Measurements from ENCODE around the gene EPHA3.

The EPHA3 gene

DNA sequence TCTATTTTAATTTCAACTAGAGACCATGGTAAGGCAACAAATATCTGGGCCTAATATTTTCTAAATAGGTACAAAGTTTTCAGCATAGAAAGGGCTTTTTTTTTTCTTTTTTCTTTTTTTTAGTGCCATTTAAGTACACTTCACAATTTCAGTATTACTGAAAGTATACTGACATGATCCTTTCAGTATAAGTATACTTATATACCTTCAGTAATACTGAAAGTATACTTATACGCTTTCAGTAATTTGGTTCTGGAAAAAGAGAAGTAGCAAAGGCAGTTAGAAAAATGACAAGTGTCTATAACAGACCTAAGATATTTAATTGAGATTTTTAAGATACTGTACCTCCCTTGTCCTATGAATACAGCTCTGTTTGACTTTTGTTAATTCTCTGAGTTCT lies 339.2 kb downstream of the EPHA3 start:
- no peak overlapping the region for H3K4me2 ChIP-seq (ENCODE audit: insufficient read depth, low read length, poor library complexity, severe bottlenecking)
- no peak overlapping the region for H3K23ac ChIP-seq (ENCODE audit: low read depth, low read length, poor library complexity)
- no CpG with 5 or more reads among the region's 1 CpG for WGBS, 2 donors (ENCODE audit: extremely low coverage in 2 of 2, insufficient read length in 2 of 2, insufficient replicate concordance in 1 of 2)
- no peak overlapping the region for H4K8ac ChIP-seq (ENCODE audit: low read depth, low read length)
- no peak overlapping the region for H3K4ac ChIP-seq (ENCODE audit: low read length)
- no peaks in the 10 kb centered on the region for H3K4me1 ChIP-seq (ENCODE audit: control insufficient read depth in 2 of 2, insufficient read depth in 1 of 2, low read depth in 1 of 2, low read length in 2 of 2)
- DNase-seq (ENCODE audit: low spot score), result no peak
- no peaks in the 10 kb centered on the region for H3K27me3 ChIP-seq (ENCODE audit: control insufficient read depth in 3 of 3, insufficient read depth in 3 of 3, low read depth in 1 of 3, low read length in 3 of 3)
- no peak overlapping the region for H2BK5ac ChIP-seq (ENCODE audit: low read length)
- H4K91ac ChIP-seq (ENCODE audit: low read depth, low read length, poor library complexity), result no peak overlapping the region
- H3K36me3 ChIP-seq (replicated peaks in 1 of 2; ENCODE audit: control insufficient read depth in 2 of 2, insufficient read depth in 2 of 2, low read length in 2 of 2), result no peaks in the 10 kb centered on the region
- H2AK5ac ChIP-seq (ENCODE audit: low read depth, low read length), result no peak overlapping the region
- H3K9me3 ChIP-seq (replicated peaks in 1 of 2; ENCODE audit: control insufficient read depth in 2 of 2, insufficient read depth in 1 of 2, low read depth in 1 of 2, low read length in 2 of 2), result no peaks in the 10 kb centered on the region
- no peak overlapping the region for H3K27ac ChIP-seq (replicated peaks; ENCODE audit: low read length)
- no peak overlapping the region for H3K14ac ChIP-seq (ENCODE audit: low read length)
- H2BK12ac ChIP-seq (ENCODE audit: low read length), result no peak overlapping the region
- no peak overlapping the region for H3K4me3 ChIP-seq (ENCODE audit: low read length in 2 of 2)
- H3K79me1 ChIP-seq (ENCODE audit: low read depth, low read length), result no peaks in the 10 kb centered on the region
- no peak overlapping the region for H3K9ac ChIP-seq (ENCODE audit: low read depth, low read length, poor library complexity)
- no peak overlapping the region for H2AFZ ChIP-seq (ENCODE audit: low read length)
- no peak overlapping the region for H3K18ac ChIP-seq (ENCODE audit: low read length)
- H2BK120ac ChIP-seq (ENCODE audit: low read depth, low read length), result no peak overlapping the region
- H2BK15ac ChIP-seq (ENCODE audit: low read length), result no peak overlapping the region

DNA sequence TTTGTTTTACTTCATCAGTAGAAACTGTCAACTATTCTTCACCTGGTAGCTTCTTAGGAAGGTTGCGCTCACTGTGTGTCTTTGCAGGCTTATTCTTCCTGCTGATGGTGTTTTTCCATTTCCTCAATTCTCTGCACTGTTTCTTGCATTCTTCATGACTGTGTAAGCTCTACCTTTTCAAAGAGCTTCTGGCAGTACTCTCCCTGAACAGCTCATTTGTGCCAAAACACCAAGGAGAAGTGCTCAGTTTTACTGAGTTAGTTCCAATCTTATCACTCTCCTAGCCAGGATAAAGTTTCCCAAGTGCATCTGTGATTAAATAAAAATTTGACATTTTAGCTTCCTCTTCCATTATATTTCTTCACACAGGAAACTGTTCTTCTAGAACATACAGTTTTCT lies 339.8 kb downstream of the EPHA3 start:
- no peak overlapping the region for H3K27ac ChIP-seq (replicated peaks; ENCODE audit: low read length)
- no peaks in the 10 kb centered on the region for H3K9me3 ChIP-seq (replicated peaks in 1 of 2; ENCODE audit: control insufficient read depth in 2 of 2, insufficient read depth in 1 of 2, low read depth in 1 of 2, low read length in 2 of 2)
- no peak overlapping the region for H3K14ac ChIP-seq (ENCODE audit: low read length)
- H4K8ac ChIP-seq (ENCODE audit: low read depth, low read length), result no peak overlapping the region
- no peak overlapping the region for H3K9ac ChIP-seq (ENCODE audit: low read depth, low read length, poor library complexity)
- H3K4me1 ChIP-seq (ENCODE audit: control insufficient read depth in 2 of 2, insufficient read depth in 1 of 2, low read depth in 1 of 2, low read length in 2 of 2), result no peaks in the 10 kb centered on the region
- no peak overlapping the region for H2BK120ac ChIP-seq (ENCODE audit: low read depth, low read length)
- no CpG with 5 or more reads among the region's 1 CpG for WGBS, 2 donors (ENCODE audit: extremely low coverage in 2 of 2, insufficient read length in 2 of 2, insufficient replicate concordance in 1 of 2)
- DNase-seq (ENCODE audit: low spot score), result no peak
- H2BK5ac ChIP-seq (ENCODE audit: low read length), result no peak overlapping the region
- no peaks in the 10 kb centered on the region for H3K27me3 ChIP-seq (ENCODE audit: control insufficient read depth in 3 of 3, insufficient read depth in 3 of 3, low read depth in 1 of 3, low read length in 3 of 3)
- no peak overlapping the region for H3K18ac ChIP-seq (ENCODE audit: low read length)
- H3K36me3 ChIP-seq (replicated peaks in 1 of 2; ENCODE audit: control insufficient read depth in 2 of 2, insufficient read depth in 2 of 2, low read length in 2 of 2), result no peaks in the 10 kb centered on the region
- no peak overlapping the region for H3K4me3 ChIP-seq (ENCODE audit: low read length in 2 of 2)
- H3K79me1 ChIP-seq (ENCODE audit: low read depth, low read length), result no peaks in the 10 kb centered on the region
- H2BK15ac ChIP-seq (ENCODE audit: low read length), result no peak overlapping the region
- no peak overlapping the region for H3K23ac ChIP-seq (ENCODE audit: low read depth, low read length, poor library complexity)
- no peak overlapping the region for H4K91ac ChIP-seq (ENCODE audit: low read depth, low read length, poor library complexity)
- H2AFZ ChIP-seq (ENCODE audit: low read length), result no peak overlapping the region
- no peak overlapping the region for H2BK12ac ChIP-seq (ENCODE audit: low read length)
- H3K4me2 ChIP-seq (ENCODE audit: insufficient read depth, low read length, poor library complexity, severe bottlenecking), result no peak overlapping the region
- no peak overlapping the region for H2AK5ac ChIP-seq (ENCODE audit: low read depth, low read length)
- H3K4ac ChIP-seq (ENCODE audit: low read length), result no peak overlapping the region

DNA sequence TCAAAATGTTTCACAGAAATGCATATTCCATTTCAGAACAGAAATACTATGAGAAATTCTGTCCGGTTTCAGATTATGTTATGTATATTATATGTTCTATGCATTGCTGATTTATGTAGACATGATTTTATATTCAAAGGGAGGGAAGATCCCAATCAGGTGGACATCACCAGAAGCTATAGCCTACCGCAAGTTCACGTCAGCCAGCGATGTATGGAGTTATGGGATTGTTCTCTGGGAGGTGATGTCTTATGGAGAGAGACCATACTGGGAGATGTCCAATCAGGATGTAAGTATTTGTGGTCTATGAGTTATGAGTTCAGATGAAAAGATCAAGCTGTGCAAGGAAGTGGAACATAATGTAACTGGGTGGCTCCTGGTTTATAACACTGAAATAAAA lies 341.7 kb downstream of the EPHA3 start:
- Histone ChIP-seq H3K14ac (ENCODE audit: low read length) (no peak overlapping the region), H3K4me3 (ENCODE audit: low read length in 2 of 2) (no peak overlapping the region), H3K4ac (ENCODE audit: low read length) (no peak overlapping the region), H3K79me1 (ENCODE audit: low read depth, low read length) (no peaks in the 10 kb centered on the region), H2BK12ac (ENCODE audit: low read length) (no peak overlapping the region), H2BK5ac (ENCODE audit: low read length) (no peak overlapping the region), H3K23ac (ENCODE audit: low read depth, low read length, poor library complexity) (no peak overlapping the region), H3K4me2 (ENCODE audit: insufficient read depth, low read length, poor library complexity, severe bottlenecking) (no peak overlapping the region), H4K91ac (ENCODE audit: low read depth, low read length, poor library complexity) (no peak overlapping the region), H2BK15ac (ENCODE audit: low read length) (no peak overlapping the region), H2BK120ac (ENCODE audit: low read depth, low read length) (no peak overlapping the region), H3K36me3 (replicated peaks in 1 of 2; ENCODE audit: control insufficient read depth in 2 of 2, insufficient read depth in 2 of 2, low read length in 2 of 2) (no peaks in the 10 kb centered on the region), H3K27ac (replicated peaks; ENCODE audit: low read length) (no peak overlapping the region), H2AK5ac (ENCODE audit: low read depth, low read length) (no peak overlapping the region), H3K9ac (ENCODE audit: low read depth, low read length, poor library complexity) (no peak overlapping the region), H3K4me1 (ENCODE audit: control insufficient read depth in 2 of 2, insufficient read depth in 1 of 2, low read depth in 1 of 2, low read length in 2 of 2) (no peaks in the 10 kb centered on the region), H3K27me3 (ENCODE audit: control insufficient read depth in 3 of 3, insufficient read depth in 3 of 3, low read depth in 1 of 3, low read length in 3 of 3) (no peaks in the 10 kb centered on the region), H3K9me3 (replicated peaks in 1 of 2; ENCODE audit: control insufficient read depth in 2 of 2, insufficient read depth in 1 of 2, low read depth in 1 of 2, low read length in 2 of 2) (no peaks in the 10 kb centered on the region), H2AFZ (ENCODE audit: low read length) (no peak overlapping the region), H4K8ac (ENCODE audit: low read depth, low read length) (no peak overlapping the region), H3K18ac (ENCODE audit: low read length) (no peak overlapping the region)
- no CpG with 5 or more reads among the region's 4 CpGs for WGBS, 2 donors (ENCODE audit: extremely low coverage in 2 of 2, insufficient read length in 2 of 2, insufficient replicate concordance in 1 of 2)
- no peak for DNase-seq (ENCODE audit: low spot score)

DNA sequence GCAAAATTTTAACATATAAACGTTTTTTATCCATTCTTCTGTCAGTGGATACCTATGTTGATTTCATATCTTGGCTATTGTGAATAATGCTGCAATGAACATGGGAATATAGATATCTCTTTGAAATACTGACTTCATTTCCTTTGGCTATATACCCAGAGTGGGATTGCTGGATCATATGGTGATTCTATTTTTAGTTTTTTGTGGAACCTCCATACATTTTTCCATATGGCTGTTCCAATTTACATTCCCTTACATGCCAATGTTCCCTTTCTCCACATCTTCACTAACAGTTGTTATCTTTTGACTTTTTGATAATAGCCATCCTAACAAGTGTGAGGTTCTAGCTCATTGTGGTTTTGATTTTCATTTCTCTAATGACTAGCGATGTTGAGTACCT lies 344.6 kb downstream of the EPHA3 start:
- no peak overlapping the region for H3K4ac ChIP-seq (ENCODE audit: low read length)
- no peaks in the 10 kb centered on the region for H3K79me1 ChIP-seq (ENCODE audit: low read depth, low read length)
- no peak overlapping the region for H3K14ac ChIP-seq (ENCODE audit: low read length)
- no peak overlapping the region for H2BK5ac ChIP-seq (ENCODE audit: low read length)
- no peak overlapping the region for H3K9ac ChIP-seq (ENCODE audit: low read depth, low read length, poor library complexity)
- H2BK120ac ChIP-seq (ENCODE audit: low read depth, low read length), result no peak overlapping the region
- H3K4me1 ChIP-seq (ENCODE audit: control insufficient read depth in 2 of 2, insufficient read depth in 1 of 2, low read depth in 1 of 2, low read length in 2 of 2), result peaks cover 0 to 3% of the 10 kb centered on the region in 2 donors
- H3K4me2 ChIP-seq (ENCODE audit: insufficient read depth, low read length, poor library complexity, severe bottlenecking), result no peak overlapping the region
- no peaks in the 10 kb centered on the region for H3K36me3 ChIP-seq (replicated peaks in 1 of 2; ENCODE audit: control insufficient read depth in 2 of 2, insufficient read depth in 2 of 2, low read length in 2 of 2)
- H2AFZ ChIP-seq (ENCODE audit: low read length), result no peak overlapping the region
- no peak overlapping the region for H2BK15ac ChIP-seq (ENCODE audit: low read length)
- H3K27ac ChIP-seq (replicated peaks; ENCODE audit: low read length), result no peak overlapping the region
- H4K8ac ChIP-seq (ENCODE audit: low read depth, low read length), result no peak overlapping the region
- H3K4me3 ChIP-seq (ENCODE audit: low read length in 2 of 2), result no peak overlapping the region
- H2BK12ac ChIP-seq (ENCODE audit: low read length), result no peak overlapping the region
- no CpG with 5 or more reads among the region's 2 CpGs for WGBS, 2 donors (ENCODE audit: extremely low coverage in 2 of 2, insufficient read length in 2 of 2, insufficient replicate concordance in 1 of 2)
- no peak overlapping the region for H4K91ac ChIP-seq (ENCODE audit: low read depth, low read length, poor library complexity)
- H2AK5ac ChIP-seq (ENCODE audit: low read depth, low read length), result no peak overlapping the region
- DNase-seq (ENCODE audit: low spot score), result no peak
- H3K27me3 ChIP-seq (ENCODE audit: control insufficient read depth in 3 of 3, insufficient read depth in 3 of 3, low read depth in 1 of 3, low read length in 3 of 3), result no peaks in the 10 kb centered on the region
- no peak overlapping the region for H3K18ac ChIP-seq (ENCODE audit: low read length)
- no peak overlapping the region for H3K23ac ChIP-seq (ENCODE audit: low read depth, low read length, poor library complexity)
- no peaks in the 10 kb centered on the region for H3K9me3 ChIP-seq (replicated peaks in 1 of 2; ENCODE audit: control insufficient read depth in 2 of 2, insufficient read depth in 1 of 2, low read depth in 1 of 2, low read length in 2 of 2)

Measured in neuronal stem cell (in vitro differentiated cells).